Large intestine (tissue), 3 donors: ENCODE data around the gene CDSN. TPM values are rescaled to one million over a fixed set of nuclear protein-coding genes. Genes with fewer than 3 reads are reported as not detected.

Source experiments
- DNase-seq, 2 donors: peaks; one replicate each; pipeline versions ENCODE4 v3.0.0 to v3.0.0-alpha.2; 2013
- H3K27ac ChIP-seq: one replicate; pipeline ENCODE4 v1.5.1; 2013; ENCODE audit warnings: low read length
- H3K27me3 ChIP-seq: 2 replicates; pipeline ENCODE4 v1.6.1; 2013; ENCODE audit warnings: low read length; ENCODE audit not compliant: control insufficient read depth, insufficient read depth
- H3K36me3 ChIP-seq: 2 replicates; pipeline ENCODE4 v1.6.1; 2013; ENCODE audit warnings: low read length; ENCODE audit not compliant: control insufficient read depth, insufficient read depth
- H3K4me1 ChIP-seq: one replicate; pipeline ENCODE4 v1.6.1; 2013; ENCODE audit warnings: low read length; ENCODE audit not compliant: control insufficient read depth, insufficient read depth
- H3K4me3 ChIP-seq: one replicate; pipeline ENCODE4 v1.5.1; 2013; ENCODE audit warnings: low read length
- H3K9me3 ChIP-seq: one replicate; pipeline ENCODE4 v1.6.1; 2013; ENCODE audit warnings: mild to moderate bottlenecking, low read depth, low read length, moderate library complexity; ENCODE audit not compliant: control insufficient read depth
- WGBS: methylation state at CpG from one replicate; pipeline ENCODE4 v1.1.5; 2013; ENCODE audit warnings: low lambda C conversion rate; ENCODE audit not compliant: insufficient coverage; 5-methylcytosine and 5-hydroxymethylcytosine counted together
- polyA plus RNA-seq: library from polyadenylated mRNA; unstranded; fragments of 120-200 nt; gene quantifications from one replicate; pipeline ENCODE4 v1.2.1, GENCODE V29; 2013

CDSN gene
- polyA plus RNA-seq, 1 donor = not detected

DNA sequence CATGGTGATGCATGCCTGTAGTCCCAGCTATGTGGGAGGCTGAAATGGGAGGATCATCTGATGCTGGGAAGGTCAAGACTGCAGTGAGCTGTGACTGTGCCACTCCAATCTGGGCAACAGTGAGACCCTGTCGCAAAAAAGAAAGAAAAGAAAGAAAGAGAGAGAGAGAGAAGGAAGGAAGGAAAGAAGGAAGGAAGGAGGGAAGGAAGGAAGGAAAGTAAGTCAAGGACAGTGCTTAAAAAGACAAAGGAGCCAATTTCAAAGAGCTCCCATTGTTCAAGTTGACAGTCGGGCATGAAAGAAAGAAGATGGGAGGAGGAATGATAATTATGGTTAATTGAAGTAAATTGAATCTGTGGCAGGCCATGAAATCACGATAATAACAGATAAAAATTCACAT lies 24.0 kb downstream of the CDSN start:
- WGBS = 60% methylated on average over 1 of the region's 3 CpGs
- no peaks in the 10 kb centered on the region for H3K36me3 ChIP-seq
- H3K4me3 ChIP-seq = no peak overlapping the region
- no peaks in the 10 kb centered on the region for H3K4me1 ChIP-seq
- no peak overlapping the region for H3K27ac ChIP-seq
- DNase-seq = no peak
- no peaks in the 10 kb centered on the region for H3K27me3 ChIP-seq
- H3K9me3 ChIP-seq = no peaks in the 10 kb centered on the region

DNA sequence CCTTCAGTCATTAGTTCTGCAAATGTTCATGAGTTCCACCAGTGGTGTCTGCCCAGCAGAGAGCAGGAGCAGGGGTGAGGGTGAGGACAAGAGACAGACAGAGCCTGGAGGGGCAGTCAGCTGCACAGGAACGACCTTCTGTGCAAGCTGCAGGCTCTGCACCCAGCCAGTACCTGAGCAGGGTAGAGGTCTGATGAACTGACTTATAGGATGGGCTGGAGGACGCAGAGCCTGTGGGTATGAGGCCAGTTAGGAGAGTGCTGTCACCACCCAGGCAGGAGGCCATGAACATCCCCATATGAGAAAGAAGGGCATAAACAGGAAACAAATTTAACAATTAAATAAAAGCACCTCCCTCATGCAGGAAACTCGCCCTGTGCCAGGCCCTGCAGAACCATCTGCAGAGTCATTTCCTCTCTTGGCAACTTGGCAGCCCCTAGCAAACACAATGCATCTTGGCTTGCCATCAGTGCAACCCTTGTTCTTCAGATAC lies 25.8 kb downstream of the CDSN start:
- H3K27ac ChIP-seq = no peak overlapping the region
- H3K4me1 ChIP-seq = no peaks in the 10 kb centered on the region
- H3K36me3 ChIP-seq = no peaks in the 10 kb centered on the region
- no CpG with 5 or more reads among the region's 3 CpGs for WGBS
- H3K27me3 ChIP-seq = no peaks in the 10 kb centered on the region
- no peak overlapping the region for H3K4me3 ChIP-seq
- DNase-seq = no peak
- no peaks in the 10 kb centered on the region for H3K9me3 ChIP-seq

DNA sequence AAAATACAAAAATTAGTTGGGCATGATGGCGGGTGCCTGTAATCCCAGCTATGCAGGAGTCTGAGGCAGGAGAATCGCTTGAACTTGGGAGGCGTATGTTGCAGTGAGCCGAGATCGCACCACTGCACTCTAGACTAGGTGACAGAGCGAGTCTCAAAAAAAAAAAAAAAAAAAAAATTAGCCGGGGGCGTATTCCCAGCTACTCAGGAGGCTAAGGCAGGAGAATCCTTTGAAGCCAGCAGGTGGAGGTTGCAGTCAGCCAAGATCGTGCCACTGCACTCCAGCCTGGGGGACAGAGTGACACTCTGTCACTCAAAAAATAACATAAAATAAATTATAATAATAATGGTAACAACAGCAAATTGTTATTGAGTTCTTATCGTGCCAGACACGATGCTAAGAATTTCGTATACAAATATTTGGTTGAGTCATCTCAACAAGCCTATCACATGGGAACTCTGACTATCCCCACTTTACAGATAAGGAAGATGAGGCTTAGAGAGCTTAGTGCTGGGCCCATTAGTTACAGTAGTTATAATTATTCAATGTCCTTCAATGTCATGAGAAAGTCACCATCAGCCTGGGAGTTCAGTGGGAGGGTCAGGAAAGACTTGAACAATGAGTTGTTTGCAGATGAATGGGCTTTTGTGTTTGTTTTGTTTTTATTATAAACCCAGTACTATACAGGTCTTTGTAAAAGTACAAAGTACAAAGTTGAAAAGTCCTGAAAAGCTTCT lies 27.3 kb downstream of the CDSN start:
- WGBS = 36% methylated on average over 3 of the region's 12 CpGs
- Histone ChIP-seq H3K4me1 (no peaks in the 10 kb centered on the region), H3K36me3 (no peaks in the 10 kb centered on the region), H3K4me3 (no peak overlapping the region), H3K9me3 (no peaks in the 10 kb centered on the region), H3K27ac (no peak overlapping the region), H3K27me3 (no peaks in the 10 kb centered on the region)
- peak in 1 of 2 donors; percentile 64 for DNase-seq

DNA sequence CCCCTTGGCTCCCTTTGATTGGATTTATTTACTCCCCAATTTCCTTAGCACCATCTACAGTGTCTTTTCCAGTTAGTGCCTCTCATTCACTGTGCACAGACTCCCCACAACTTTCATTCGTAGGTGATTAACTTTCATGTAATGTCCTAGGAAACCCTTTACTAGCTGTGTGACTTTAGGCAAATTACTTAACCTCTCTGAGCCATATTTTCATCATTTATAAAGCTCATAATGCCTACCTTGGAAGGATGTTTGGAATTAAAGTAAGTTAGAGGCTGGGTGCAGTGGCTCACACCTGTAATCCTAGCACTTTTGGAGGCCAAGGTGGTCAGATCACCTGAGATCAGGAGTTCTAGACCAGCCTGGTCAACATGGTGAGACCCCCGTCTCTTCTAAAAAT lies 28.0 kb downstream of the CDSN start:
- H3K4me1 ChIP-seq = no peaks in the 10 kb centered on the region
- H3K4me3 ChIP-seq = no peak overlapping the region
- no peaks in the 10 kb centered on the region for H3K36me3 ChIP-seq
- no peaks in the 10 kb centered on the region for H3K27me3 ChIP-seq
- DNase-seq = no peak
- no peak overlapping the region for H3K27ac ChIP-seq
- no peaks in the 10 kb centered on the region for H3K9me3 ChIP-seq
- no CpG with 5 or more reads among the region's 2 CpGs for WGBS

DNA sequence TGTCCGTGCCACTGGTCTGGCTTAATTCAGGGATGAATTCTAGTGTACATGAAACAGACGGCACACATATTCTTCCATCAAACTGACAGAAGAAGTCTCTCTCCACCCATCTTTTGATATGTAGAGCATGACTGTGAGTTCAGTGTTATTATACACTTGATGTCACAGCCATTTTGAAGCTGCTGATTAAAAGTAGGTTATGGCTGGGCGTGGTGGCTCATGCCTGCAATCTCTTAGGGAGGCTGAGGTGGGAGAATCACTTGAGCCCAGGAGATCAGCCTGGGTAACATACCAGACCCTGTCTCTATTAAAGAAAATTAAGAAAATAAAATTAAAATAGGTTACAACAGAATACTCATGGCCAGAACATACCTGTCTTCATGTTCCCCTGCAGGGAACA lies 28.6 kb downstream of the CDSN start:
- H3K36me3 ChIP-seq = no peaks in the 10 kb centered on the region
- H3K9me3 ChIP-seq = no peaks in the 10 kb centered on the region
- H3K27ac ChIP-seq = no peak overlapping the region
- no peaks in the 10 kb centered on the region for H3K4me1 ChIP-seq
- peaks cover 3% of the 10 kb centered on the region for H3K27me3 ChIP-seq
- DNase-seq = no peak
- no peak overlapping the region for H3K4me3 ChIP-seq
- no CpG with 5 or more reads among the region's 3 CpGs for WGBS

DNA sequence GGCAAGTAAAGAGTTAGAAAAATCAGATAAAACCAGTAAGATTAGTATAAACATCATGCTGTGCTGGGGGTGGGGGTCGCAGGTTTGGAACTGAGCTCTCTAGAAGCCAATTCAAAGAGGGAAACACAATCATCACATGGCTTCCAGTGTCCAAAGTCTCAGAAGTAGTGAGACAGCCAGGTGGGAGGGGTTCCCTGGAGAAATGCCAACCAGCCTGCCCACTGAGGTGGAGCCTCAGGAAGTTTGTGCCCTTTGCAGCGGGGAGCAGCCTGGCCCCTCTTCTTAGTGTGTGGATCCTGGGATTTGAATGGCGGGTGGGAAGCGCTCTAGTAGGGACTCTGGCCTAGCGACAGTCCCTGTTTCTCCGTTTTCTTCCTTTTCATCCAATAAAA lies 29.3 kb downstream of the CDSN start:
- H3K4me1 ChIP-seq = no peaks in the 10 kb centered on the region
- no peaks in the 10 kb centered on the region for H3K9me3 ChIP-seq
- no peaks in the 10 kb centered on the region for H3K36me3 ChIP-seq
- DNase-seq = peak in 1 of 2 donors; percentile 41
- WGBS = 100% methylated on average over 2 of the region's 6 CpGs
- peaks cover 3% of the 10 kb centered on the region for H3K27me3 ChIP-seq
- no peak overlapping the region for H3K4me3 ChIP-seq
- H3K27ac ChIP-seq = no peak overlapping the region

DNA sequence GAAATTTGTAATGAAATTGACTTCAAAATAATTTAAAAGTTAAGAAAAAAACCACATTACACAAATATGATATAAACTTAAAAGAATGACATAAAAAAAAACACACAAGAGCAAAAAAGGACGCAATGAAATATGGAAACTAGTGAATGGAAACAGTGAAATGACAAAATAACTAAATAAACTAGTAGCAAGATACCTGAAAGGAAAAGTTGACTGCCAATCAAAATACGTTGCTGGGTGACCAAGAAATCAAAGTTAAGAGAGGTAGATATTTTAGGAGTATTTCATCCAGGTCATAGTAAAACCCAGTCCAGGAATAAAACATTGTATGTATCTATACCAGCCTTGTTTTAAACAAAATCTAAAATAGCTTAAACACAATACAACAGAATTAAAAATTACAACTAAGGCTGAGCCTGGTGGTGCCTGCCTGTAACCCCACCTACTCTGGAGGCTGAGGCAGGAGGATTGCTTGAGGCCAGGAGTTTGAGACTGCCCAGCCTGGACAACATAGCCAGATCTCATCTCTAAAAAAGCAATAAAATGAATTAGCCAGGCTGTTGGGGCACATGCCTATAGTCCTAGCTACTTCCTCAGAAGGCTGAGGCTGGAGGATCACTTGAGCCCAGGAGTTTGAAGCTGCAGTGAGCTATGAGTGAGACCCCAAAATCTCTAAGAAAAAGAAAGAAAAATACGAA lies 29.8 kb downstream of the CDSN start:
- WGBS = 100% methylated on average over 2 of the region's 3 CpGs
- H3K4me3 ChIP-seq = no peak overlapping the region
- no peaks in the 10 kb centered on the region for H3K9me3 ChIP-seq
- H3K27ac ChIP-seq = no peak overlapping the region
- H3K4me1 ChIP-seq = no peaks in the 10 kb centered on the region
- no peak for DNase-seq
- H3K36me3 ChIP-seq = no peaks in the 10 kb centered on the region
- peaks cover 9% of the 10 kb centered on the region for H3K27me3 ChIP-seq

DNA sequence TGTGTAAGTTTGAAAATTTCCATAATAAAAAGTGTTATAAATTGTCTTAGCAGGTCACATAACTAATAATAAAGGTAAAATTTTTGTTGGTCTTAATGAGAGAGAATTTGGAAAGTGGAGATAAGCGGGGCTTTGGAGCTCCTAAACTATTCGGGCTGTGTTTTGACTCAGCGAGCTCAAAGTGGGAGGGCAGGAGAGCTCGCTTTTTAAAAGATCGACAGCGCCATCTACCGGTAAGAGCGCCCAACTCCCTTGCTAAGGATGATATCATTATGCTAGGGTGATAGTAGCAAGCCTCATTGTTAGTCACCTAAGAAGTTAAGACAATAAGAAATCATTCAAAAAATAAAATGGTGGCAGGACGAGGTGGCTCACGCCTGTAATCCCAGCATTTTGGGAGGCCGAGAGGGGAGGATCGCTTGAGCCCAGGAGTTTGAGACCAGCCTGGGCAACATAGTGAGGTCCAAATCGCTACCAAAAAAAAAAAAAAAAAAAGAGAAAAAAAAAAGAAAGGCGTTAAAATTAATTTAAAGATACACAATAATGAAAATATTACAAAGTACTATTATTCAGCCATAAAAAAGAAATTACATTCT lies 32.7 kb downstream of the CDSN start:
- no peaks in the 10 kb centered on the region for H3K4me1 ChIP-seq
- no peaks in the 10 kb centered on the region for H3K36me3 ChIP-seq
- 0% methylated on average over 3 of the region's 14 CpGs for WGBS
- peaks cover 10% of the 10 kb centered on the region for H3K27me3 ChIP-seq
- H3K9me3 ChIP-seq = no peaks in the 10 kb centered on the region
- H3K27ac ChIP-seq = no peak overlapping the region
- no peak overlapping the region for H3K4me3 ChIP-seq
- DNase-seq = peak; percentile 63 to 70

DNA sequence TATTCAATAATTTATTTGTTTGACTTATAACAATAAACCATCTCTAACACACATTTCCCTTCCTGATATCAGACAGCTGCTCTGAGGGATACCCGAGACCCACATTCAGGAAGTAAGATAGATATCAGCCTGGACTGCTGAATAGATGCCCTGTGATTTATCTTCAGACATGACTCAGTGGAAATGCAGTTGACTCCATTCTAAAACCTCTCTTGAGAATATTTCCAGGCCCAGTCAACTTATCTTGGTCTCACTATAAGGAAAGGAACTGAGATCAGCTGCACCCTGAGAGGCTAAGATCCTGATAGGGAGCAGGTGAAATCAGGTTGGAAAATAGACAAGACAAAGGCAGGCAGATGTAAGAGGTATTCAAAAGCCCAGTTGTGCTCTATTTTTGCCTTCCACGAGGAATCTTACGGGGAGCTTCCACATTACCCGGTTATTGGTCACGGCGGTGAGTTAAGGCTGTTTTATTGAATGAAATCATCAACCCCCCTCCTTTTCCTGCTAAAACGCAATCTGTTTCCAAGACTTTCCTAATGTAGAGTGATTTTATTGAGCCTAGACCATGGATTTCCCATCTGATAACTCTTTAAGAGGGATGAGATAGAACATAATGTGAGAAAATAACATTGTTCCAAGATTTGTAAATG lies 33.3 kb downstream of the CDSN start:
- Histone ChIP-seq H3K9me3 (no peaks in the 10 kb centered on the region), H3K27ac (no peak overlapping the region), H3K36me3 (no peaks in the 10 kb centered on the region), H3K27me3 (peaks cover 11% of the 10 kb centered on the region), H3K4me1 (no peaks in the 10 kb centered on the region), H3K4me3 (no peak overlapping the region)
- DNase-seq = no peak
- WGBS = 66% methylated on average over 4 of the region's 7 CpGs

DNA sequence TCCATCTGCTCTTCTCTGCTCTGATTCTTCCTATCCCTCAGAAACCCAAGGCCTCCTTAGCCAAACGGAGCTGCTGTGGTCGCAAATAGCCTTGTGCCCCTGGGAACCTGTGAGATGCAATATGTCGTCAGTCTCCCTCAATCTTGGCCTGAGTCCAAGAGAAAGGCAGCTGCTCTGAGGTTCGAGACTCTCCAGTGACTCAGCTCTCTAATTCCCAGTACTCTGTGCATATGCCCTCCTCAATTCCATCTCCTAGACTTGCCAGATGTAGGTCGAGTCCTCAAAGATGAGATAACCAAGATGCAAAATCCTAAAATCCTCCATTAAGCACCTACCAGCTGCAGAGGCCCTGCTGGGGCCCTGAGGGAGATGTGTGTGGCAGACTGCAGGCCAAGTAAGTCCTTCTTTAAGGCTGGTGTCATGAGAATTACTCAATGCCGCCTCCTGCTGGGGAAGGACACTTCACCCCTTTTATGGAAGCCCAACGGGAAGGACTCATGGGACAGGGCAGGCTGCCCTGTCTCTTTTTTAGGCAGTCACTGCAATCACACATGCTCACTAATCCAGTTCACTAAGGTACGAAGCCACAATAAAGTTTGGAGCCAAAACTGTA lies 36.4 kb downstream of the CDSN start:
- Histone ChIP-seq H3K36me3 (no peaks in the 10 kb centered on the region), H3K4me1 (no peaks in the 10 kb centered on the region), H3K9me3 (no peaks in the 10 kb centered on the region), H3K27me3 (peaks cover 17% of the 10 kb centered on the region), H3K27ac (no peak overlapping the region), H3K4me3 (no peak overlapping the region)
- no peak for DNase-seq
- no CpG with 5 or more reads among the region's 8 CpGs for WGBS
